ENCODE results near the gene CLTCL1.
"Not testable (repeated sequence)": the region's sequence is repeated elsewhere in the genome, so short reads cannot be mapped to it uniquely, and the experiment has no call there.

CLTCL1 gene

GRCh38 chr22:19291218-19291579, 320 bp downstream of the CLTCL1 start:
- in situ Hi-C loops (cut with MboI; ENCODE audit: low sequenced_read_pairs): no loop called here

GRCh38 chr22:19290400-19291217, 910 bp downstream of the CLTCL1 start:
- in situ Hi-C loops (cut with MboI; ENCODE audit: low sequenced_read_pairs): no loop called here

- in situ Hi-C loops (cut with MboI; ENCODE audit: low sequenced_read_pairs): no loop called here
These were observed 1.9 kb downstream of the CLTCL1 start for GRCh38 chr22:19289475-19290161.

GRCh38 chr22:19287889-19288288, 3.6 kb downstream of the CLTCL1 start:
- in situ Hi-C loops (cut with MboI; ENCODE audit: low sequenced_read_pairs): no loop called here

- in situ Hi-C loops (cut with MboI; ENCODE audit: low sequenced_read_pairs): no loop called here
These were observed 4.3 kb downstream of the CLTCL1 start for GRCh38 chr22:19287076-19287707.

- in situ Hi-C loops (cut with MboI; ENCODE audit: low sequenced_read_pairs): no loop called here
These were observed 5.7 kb downstream of the CLTCL1 start for GRCh38 chr22:19285831-19286230.

GRCh38 chr22:19279143-19279542, 12.4 kb downstream of the CLTCL1 start:
- in situ Hi-C loops (cut with MboI; ENCODE audit: low sequenced_read_pairs): not testable (repeated sequence)

- in situ Hi-C loops (cut with MboI; ENCODE audit: low sequenced_read_pairs): no loop called here
These were observed 13.7 kb downstream of the CLTCL1 start for GRCh38 chr22:19277785-19278184.

- in situ Hi-C loops (cut with MboI; ENCODE audit: low sequenced_read_pairs): no loop called here
These were observed 15.5 kb downstream of the CLTCL1 start for GRCh38 chr22:19275919-19276600.

GRCh38 chr22:19275513-19275912, 16.0 kb downstream of the CLTCL1 start:
- in situ Hi-C loops (cut with MboI; ENCODE audit: low sequenced_read_pairs): no loop called here

- in situ Hi-C loops (cut with MboI; ENCODE audit: low sequenced_read_pairs): no loop called here
These were observed 16.4 kb downstream of the CLTCL1 start for GRCh38 chr22:19275104-19275503.

GRCh38 chr22:19271856-19272535, 19.5 kb downstream of the CLTCL1 start:
- in situ Hi-C loops (cut with MboI; ENCODE audit: low sequenced_read_pairs): no loop called here

- in situ Hi-C loops (cut with MboI; ENCODE audit: low sequenced_read_pairs): no loop called here
These were observed 20.2 kb downstream of the CLTCL1 start for GRCh38 chr22:19271273-19271855.

GRCh38 chr22:19270873-19271272, 20.6 kb downstream of the CLTCL1 start:
- in situ Hi-C loops (cut with MboI; ENCODE audit: low sequenced_read_pairs): no loop called here

- in situ Hi-C loops (cut with MboI; ENCODE audit: low sequenced_read_pairs): no loop called here
These were observed 24.9 kb downstream of the CLTCL1 start for GRCh38 chr22:19266547-19267086.

- in situ Hi-C loops (cut with MboI; ENCODE audit: low sequenced_read_pairs): no loop called here
These were observed 25.7 kb downstream of the CLTCL1 start for GRCh38 chr22:19265779-19266178.

- in situ Hi-C loops (cut with MboI; ENCODE audit: low sequenced_read_pairs): no loop called here
These were observed 30.7 kb downstream of the CLTCL1 start for GRCh38 chr22:19260804-19261203.

- in situ Hi-C loops (cut with MboI; ENCODE audit: low sequenced_read_pairs): no loop called here
These were observed 31.3 kb downstream of the CLTCL1 start for GRCh38 chr22:19260194-19260593.

GRCh38 chr22:19258968-19259288, 32.6 kb downstream of the CLTCL1 start:
- in situ Hi-C loops (cut with MboI; ENCODE audit: low sequenced_read_pairs): not testable (repeated sequence)

- in situ Hi-C loops (cut with MboI; ENCODE audit: low sequenced_read_pairs): no loop called here
These were observed 33.1 kb downstream of the CLTCL1 start for GRCh38 chr22:19258371-19258770.
